Stimulated activated CD8-positive, alpha-beta memory T cell treated with anti-CD3 and anti-CD28 coated beads, Interleukin-15, amount 100 ng/mL, for 1 hour (primary cell): Measurements from ENCODE around the gene TMEM217.

Experiments
- DNase-seq: peaks from one replicate; pipeline ENCODE4 v3.0.0-alpha.2; 2020; ENCODE audit warnings: low read depth

The TMEM217 gene

DNA sequence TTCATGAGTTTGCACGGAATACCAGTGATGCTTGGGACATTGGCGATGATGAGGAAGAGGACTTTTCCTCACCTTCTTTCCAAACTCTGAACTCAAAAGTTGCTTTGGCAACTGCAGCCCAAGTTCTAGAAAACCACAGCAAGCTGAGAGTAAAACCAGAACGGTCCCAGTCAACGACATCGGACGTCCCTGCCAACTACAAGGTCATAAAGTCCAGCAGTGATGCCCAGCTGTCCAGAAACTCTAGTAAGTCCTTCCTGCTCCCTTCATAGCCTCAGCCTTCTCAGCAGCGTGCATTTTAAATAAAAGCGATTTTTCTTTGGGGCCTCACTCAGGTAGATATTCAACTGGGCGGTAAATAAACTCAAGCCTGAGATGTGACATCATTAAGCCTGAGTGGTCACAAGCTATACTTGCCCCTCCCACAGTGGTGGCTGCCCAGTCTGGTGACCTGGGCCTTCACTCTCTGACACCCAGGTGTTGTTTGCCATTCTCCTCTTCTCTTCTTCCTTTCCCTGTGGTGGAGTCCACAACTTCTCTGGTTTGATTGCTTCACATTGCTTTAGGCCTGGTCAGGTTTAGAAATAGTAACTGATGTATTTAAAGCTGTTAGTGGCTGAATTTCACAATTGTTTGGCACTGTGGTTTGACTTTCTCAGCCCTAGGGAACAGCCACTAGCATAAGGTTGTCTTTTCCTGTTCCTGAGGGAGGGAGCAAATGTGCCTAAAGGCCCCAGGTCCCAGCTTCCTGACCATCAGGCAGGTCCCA lies 21.6 kb upstream of the TMEM217 start:
- DNase-seq = no peak

DNA sequence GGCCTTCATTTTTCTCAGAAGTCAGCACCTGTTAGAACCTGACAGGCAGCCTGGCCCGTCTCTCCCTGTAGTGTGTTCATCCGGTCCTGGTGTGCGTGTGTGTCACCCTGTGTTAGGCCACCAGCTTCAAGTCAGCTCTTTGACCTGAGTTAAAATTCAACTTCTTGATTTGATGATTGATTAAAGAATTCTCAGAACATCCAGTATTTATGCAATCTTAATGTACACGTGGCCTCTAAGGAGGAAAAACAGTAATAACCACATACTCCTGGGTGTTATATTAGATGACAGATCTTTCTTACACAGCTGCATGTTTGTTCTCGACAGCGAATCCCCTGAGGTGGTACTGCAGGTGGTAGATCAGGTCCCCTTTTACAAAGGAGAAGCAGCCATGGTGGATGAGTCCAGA lies 19.1 kb upstream of the TMEM217 start:
- no peak for DNase-seq

DNA sequence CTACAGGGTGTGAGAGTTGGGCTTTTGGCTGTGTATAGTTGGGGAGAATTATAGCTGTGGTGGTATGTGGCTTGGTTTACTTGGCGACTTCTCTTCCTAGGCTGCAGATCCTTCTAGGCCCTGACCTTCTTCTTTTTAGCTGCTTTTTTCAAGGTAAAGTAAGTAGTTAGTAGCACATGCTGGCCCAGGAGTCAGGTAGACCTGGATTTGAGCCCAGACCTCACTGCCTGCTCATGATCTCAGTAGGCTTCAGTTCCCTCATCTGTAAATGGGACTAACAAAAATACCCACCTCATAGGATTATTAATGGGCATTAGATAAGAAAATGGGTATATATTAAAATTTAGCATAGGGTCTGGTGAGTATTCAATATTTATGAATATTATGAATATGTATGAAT lies 17.4 kb upstream of the TMEM217 start:
- no peak for DNase-seq

DNA sequence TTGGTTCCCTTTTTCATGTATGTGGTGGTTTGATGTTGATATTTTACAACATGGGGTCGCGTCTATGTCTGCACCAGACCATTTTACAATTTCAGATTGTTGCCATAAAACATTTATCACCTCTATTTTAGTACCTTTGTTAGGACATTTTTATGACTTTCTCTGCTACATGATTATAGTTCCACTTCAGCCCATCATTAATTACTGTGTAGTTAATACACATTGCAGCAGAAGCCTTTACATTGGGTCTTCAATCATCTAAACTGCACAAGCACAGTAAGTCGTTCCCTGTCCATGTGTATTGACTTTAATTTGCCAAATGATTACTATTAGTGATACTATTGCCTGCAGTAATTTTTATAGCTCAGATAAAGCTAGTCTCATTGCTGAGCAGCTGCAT lies 15.7 kb upstream of the TMEM217 start:
- no peak for DNase-seq

DNA sequence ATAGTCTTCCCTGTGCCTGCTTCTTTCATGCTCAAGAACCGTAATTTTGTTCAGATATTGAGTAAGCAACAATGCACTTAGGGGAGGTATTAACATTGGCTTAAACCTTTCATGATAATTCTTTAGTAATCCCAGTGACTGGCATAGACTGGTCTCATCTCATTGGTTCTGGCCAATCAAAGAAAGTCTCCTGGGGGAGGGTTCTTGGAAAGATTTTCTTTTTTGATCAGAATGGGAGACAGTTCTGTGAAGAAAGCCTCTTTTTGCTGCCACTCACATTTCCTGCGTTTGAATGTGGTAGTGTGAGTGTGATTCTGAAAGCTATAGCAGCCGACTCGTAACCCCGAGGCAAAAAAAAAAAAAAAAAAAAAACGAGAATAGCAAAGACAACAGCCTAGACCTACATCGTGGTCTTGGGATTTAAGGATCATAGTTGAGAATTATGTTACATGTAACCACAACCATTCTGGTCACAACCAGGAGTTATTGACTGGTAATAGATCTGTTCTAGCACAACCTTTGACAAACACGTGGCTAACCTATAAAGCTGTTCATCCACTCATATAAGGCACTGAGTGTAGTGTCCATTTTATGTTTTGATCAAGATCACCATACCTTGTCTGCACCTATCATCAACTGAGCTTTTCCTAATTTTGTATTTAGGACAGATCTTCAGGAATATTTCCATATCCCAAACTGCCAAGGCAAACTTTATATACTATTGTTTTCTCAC lies 15.1 kb upstream of the TMEM217 start:
- no peak for DNase-seq

DNA sequence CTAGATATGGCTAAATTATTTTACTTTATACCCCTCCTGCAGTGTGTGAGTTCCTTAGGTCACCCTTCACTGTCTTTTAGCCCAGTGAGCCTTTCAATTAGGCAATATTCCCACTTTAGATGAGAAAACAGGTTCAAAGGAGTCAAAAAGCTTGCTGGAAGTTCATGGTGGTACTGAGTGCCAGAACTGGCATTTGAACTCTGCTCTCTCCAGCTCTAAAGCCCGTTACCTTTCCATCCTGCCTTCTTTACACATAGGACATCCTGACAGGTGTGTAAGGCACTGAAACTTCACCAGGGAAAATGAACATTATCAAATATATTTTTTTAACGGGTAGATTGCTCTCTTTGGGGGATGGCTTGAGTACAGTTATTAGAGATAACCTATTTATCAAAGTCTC lies 11.2 kb upstream of the TMEM217 start:
- no peak for DNase-seq

DNA sequence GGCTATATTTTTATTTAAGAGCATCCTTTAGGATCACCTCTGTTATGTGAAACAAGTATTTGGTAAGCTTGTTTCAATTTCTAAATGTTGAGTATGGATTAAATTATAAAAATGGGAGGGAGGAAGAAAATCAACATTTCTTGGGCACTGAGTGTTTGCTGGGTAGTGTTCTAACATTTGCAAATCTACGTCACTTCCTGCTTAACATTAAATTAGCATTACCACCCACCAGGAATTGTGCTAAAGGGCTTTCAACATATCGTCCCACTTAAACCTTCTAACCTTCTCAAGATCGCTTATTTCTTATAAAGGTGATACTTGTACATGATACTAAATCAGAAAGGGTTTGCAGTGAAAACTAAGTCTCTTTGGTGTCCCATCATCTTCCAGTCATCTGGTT lies 7.9 kb upstream of the TMEM217 start:
- no peak for DNase-seq

DNA sequence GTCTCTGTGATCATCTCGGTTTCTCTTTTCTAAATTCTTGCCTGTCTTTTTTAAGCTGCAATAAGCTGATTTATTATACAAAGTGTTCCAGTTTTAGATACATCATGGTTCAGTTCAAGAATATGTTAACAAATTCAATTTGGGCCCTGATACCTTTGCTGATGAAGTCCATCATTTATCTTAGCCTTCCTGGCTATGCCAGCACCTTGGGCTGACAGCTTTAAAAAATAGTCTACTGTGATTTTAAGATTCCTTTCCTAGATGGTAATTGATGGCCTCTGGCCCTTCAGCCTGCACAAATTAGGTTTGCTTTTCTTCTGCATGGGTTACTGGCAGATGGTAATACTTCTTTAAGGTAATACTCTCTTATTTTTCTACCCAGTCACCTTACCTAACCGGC lies 7.1 kb upstream of the TMEM217 start:
- no peak for DNase-seq

DNA sequence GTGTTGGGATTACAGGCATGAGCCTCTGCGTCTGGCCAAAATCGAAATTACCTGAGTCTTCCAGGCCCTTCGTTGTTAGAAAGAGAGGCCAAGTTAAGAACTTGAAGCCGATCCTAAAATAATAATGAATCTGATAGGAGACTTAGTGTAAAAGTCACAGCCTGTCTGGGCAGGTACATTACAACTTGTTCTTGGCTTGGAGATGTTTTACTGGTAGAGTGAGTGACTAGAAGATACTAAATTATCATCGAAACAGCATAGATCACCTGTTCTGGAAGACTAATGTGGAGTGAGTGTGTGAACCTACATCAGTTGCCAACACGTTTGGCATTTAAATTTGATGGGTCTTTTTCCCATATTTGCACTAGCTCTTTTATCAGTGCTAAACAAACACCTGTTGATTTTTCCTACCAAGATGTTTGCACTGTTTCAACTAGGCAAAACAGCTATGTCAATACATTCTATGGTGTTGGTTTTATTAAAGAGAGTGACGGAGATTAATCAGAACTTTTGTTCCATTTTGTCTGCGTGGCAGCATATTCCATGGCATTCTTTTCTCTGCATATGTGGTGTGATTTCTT lies 4.6 kb upstream of the TMEM217 start:
- DNase-seq = no peak

DNA sequence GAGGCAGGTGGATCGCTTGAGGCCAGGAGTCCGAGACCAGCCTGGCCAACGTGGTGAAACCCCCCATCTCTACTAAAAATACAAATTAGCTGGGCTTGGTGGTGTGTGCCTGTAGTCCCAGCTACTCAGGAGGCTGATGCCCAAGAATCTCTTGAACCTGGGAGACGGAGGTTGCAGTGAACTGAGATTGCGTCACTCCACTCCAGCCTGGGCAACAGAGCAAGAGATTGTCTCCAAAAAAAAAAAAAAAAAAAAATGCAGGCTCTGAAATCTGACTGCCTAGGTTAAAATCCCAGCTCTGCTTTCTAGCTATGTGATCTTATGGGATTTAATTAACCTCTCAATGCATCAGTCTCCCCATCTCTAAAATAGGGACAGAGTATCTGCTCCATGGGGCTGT lies 3.3 kb upstream of the TMEM217 start:
- no peak for DNase-seq

DNA sequence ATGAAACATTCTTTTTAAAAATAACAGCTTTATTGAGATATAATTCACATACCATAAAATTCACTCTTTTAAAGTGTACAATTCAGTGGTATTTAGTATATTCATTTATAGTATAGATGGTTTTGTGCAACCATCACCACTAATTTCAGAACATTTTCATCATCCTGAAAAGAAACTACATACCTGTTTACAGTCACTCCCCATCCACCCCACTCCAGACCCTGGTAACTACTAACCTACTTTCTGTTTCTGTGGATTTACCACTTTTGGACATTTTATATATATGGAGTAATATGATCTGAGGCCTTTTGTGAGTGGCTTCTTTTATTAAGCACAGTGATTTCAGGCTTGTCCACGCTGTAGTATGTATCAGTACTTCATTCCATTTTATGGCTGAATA lies 2.5 kb upstream of the TMEM217 start:
- no peak for DNase-seq

DNA sequence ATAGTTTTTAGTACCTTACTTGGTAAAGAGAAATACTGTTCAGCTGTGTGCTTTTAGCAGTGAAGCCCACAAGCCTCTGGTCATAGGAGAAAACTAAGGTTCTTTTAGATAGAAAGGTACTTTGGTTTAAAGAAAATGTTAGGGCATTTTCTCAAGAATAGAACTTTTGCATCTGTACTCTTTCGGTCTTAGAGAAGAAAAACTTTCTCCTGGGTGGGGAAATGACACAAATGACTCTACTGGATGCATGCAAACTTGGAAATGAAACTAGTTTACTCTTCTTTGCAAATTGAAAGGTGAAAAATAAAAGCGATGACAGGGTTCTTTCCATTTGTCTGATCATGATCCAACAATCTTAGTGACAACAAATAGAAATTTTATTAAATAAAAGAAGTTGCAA lies 2.1 kb upstream of the TMEM217 start:
- no peak for DNase-seq

DNA sequence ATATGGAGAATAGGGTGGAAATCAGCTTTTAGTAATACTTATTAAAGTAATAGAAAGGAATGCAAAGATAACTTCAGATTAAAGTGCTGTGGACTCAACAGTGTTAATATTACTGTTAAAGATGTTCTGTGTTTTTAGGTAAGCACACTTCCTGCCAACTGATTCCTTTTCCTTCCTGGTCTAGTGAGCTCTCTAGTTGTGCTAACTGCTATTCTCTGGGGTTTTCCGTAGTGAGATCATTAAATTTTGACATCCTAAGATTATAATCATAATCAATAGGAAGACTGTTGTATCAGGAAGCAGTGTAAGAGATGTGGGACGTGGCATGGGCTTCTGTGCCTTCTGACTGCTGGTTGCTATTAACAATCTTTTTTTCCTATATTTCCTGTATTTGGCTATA lies 1.2 kb upstream of the TMEM217 start:
- no peak for DNase-seq

DNA sequence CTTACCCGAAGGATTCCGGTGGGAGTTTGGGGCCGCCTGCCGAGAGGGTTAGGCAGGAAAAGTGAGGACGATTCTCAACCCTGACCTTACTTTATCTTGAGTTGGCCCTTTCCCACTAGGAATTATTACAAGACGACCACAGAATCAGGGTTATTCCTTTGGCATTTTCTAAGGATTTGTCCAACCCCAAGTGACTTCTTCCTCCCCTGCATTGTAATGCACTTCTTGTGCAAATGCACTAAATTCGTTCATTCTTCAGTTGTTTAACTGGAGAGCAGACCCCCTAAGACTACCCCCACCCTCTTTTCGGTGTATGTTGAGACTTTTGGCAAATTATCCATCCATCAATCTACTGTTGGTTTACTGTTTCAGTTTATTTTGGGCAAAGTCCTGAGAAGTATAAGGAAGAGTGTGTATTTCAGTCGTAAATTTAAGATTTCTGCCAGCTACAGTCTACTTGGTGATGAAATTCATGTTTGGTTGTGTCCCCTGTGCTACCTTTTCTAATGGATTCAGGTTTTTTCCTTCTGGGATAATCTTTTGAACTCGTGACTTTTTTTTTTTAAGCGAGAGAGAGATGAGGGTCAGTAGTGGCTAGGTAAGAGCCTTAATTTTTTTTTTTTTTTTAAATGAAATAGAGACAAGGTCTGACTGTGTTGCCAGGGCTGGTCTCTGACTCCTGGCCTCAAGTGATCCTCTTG lies 611 bp upstream of the TMEM217 start:
- no peak for DNase-seq

DNA sequence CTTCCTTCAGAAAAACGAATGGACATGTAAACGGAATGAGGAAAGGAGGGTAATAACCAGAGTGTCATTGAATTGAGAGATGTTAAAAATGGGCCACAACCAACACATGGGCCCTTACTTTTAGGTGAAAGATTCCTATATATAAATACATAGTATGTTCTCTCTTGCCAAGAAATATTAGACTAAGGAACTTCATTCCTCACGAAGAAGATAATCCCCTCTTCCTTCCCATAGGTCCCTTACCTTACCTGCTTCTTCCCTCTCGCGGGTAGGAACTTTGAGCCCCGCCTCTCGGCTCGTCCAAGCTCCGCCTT lies 667 bp downstream of the TMEM217 start:
- DNase-seq = no peak

DNA sequence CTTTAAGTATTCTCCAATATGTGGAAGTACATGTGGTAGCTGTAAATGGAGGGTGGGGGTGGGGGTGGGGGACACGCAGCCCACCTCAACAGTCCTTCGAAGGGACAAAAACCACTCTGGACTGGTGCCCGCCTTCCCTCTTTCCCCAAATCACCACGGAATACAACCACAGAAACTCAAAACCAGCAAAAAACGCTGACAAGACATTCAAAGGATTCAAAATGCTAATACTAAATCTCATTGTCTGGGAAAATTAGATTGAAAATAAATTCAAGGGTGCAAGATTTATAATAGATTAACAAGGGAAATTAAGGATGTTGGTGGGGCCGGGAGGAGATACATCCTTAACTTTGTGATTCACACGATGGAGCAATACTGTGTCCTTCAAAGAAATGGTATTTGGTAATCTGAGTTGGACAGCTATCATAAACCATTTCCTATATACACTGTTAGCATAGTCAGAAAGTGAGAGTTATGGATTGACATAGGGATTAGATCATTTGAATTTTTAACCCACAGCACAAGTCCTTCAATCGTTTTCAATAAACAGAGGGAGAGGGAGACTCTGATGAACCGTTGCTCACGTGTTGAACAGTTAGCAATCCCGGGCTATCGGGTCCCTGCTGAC lies 1.1 kb downstream of the TMEM217 start:
- DNase-seq = no peak

DNA sequence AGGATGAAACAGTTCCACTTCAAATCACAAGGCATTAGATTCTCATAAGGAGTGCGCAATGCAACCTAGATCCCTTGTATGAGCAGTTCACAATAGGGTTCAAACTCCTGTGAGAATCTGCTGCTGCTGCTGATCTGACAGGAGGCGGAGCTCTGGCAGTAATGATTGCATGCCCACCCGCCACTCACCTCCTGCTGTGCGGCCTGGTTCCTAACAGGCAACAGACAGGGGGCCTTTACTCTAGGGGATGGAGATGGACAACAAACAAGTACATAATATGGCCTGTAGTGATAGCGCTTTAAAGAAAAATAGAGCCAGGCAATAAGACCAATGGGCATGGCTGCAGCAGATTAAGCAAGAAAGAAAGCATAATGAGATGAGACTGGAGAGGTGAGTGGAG lies 3.1 kb downstream of the TMEM217 start:
- no peak for DNase-seq

DNA sequence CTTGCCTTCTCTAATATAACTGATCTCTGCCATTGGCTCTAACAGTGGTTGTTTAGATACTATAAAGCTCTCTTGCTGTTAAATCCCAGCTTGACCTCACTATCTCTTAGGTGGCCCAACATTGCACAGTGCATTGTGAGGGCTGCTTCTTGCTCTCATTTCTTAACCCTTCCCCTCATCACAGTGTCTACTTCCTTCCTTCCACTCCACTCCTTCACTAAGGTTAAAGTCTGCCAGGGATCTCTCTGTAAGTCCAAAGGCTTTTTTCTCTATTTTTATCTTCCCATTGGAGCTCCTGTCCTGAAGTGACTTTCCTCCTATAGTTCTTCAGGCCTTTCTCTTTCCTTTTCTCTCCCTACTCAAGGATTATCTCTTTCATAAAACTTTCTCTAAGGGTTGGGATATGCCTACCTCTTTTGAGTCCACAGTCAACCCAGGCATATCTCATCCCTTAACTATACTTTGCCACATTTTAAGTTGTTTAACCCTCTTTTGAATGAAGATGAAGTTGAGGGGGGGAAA lies 4.4 kb downstream of the TMEM217 start:
- no peak for DNase-seq

DNA sequence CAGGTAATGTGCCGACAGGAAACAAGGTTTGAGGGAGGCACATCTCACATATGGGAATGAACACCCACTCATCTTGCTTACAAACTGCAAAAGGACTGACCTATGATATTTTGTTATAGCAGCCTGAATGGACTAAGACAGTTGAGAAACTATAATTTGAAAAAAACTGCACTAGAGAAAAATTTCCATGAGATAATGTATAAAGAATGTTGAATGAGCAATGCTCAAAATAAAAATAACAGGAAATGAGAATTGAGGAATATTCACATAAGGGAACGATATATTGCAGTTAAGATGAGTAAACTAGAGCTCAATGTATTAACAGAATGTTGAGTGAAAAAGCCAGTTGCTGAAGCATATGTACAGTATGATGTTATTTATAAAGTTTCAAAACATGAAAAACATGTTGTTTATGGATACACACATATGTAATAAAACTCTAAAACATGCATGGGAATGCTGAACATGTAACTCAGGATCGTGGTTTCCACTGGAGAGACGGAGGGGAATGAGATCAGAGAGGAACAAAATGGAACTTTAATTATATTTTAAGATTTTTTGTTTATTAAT lies 6.6 kb downstream of the TMEM217 start:
- DNase-seq = no peak

DNA sequence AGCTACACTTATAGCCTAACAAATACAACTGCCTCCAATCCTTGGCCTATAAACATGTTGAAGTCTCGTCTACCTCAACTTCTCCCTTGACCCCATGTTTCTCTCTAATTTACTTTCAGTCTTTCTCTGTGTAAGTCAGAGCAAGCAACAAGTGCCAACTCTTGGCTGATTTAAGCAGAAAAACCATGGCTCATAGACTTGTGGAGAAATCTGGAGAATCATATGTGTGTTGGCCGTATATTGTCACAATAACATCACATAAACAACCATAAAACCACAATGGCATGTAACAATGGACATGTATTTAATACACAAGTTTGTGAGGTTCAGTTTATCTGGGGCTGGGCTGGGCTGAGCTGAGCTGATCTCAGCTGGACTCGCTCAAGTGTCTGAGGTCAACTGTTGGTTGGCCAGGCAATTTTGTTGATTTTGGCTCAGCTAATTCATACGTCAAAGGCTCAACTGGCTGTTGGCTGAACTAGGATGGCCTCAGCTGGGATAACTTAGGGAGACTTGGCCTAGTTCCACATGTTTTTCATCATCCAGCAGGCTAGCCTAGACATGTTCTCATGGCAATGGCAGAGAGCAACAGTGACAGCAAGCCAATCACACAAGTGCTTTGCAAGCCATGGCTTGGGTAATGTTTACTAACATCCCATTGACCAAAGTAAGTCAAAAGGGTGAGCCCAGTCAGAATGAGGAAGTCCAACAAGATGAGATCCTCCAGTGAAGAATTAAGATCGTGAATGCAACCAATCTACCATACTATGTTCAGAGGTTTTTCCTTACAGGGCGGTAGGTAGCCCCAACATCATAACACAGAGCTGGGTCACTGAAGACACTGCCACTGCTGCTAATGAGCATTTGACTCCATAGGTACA lies 13.3 kb downstream of the TMEM217 start:
- no peak for DNase-seq

DNA sequence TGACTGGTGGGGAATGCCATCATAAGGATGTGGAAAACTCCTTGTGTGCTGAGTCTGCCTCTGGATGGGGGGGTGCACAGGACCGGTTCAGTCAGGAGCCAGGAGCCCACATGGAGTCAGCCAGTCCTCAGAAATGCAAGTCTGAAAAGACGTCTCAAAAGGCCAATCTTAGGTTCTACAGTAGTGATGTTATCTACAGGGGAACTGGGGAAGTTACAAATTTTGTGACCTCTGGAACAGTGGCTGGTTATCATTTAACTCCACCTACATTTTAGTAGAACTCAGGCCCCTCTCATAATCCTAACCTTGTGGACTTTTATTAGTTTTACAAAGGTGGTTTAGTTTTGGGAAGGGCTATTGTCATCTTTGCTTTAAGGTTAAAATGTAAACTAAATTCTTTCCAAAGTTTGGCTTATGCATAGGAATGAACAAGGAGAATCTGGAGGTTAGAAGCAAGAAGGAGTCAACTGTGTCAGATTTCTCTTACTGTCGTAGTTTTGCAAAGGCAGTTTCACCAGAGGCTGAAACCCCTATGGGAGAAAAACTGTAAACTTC lies 14.1 kb downstream of the TMEM217 start:
- no peak for DNase-seq
